ENCODE results near the gene HEATR9.

- TF ChIP-seq POLR2A (IDR thresholded peaks at IDR 0.05) (no peak), CTCF (IDR thresholded peaks at IDR 0.05) (no peak)
Measured at GRCh38 chr17:35894206-35894605, 25.5 kb upstream of the HEATR9 start.

All from uterus (tissue), 2 donors.